ENCODE results near the gene ZNRF3. TPM values are rescaled to one million over a fixed set of nuclear protein-coding genes. Genes with fewer than 3 reads are reported as not detected.
A peak's percentile ranks its signal among the peaks of the same experiment; 100 is the strongest.

ZNRF3 gene
- polyA plus RNA-seq, 1 donor from 2014 or later: 2.9 TPM

- TF ChIP-seq, protein P1, sequence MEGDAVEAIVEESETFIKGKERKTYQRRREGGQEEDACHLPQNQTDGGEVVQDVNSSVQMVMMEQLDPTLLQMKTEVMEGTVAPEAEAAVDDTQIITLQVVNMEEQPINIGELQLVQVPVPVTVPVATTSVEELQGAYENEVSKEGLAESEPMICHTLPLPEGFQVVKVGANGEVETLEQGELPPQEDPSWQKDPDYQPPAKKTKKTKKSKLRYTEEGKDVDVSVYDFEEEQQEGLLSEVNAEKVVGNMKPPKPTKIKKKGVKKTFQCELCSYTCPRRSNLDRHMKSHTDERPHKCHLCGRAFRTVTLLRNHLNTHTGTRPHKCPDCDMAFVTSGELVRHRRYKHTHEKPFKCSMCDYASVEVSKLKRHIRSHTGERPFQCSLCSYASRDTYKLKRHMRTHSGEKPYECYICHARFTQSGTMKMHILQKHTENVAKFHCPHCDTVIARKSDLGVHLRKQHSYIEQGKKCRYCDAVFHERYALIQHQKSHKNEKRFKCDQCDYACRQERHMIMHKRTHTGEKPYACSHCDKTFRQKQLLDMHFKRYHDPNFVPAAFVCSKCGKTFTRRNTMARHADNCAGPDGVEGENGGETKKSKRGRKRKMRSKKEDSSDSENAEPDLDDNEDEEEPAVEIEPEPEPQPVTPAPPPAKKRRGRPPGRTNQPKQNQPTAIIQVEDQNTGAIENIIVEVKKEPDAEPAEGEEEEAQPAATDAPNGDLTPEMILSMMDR (IDR thresholded peaks at IDR 0.05; ENCODE audit: poor library complexity, severe bottlenecking): no peak
- TF ChIP-seq EZH2 (IDR thresholded peaks at IDR 0.05; ENCODE audit: borderline replicate concordance, insufficient read depth, low read length, poor library complexity, severe bottlenecking) (no peak), POLR2AphosphoS5 (IDR thresholded peaks at IDR 0.05) (no peak), MXI1 (conservative IDR thresholded peaks at IDR 0.05; ENCODE audit: poor library complexity, severe bottlenecking) (no peak), RAD21 (conservative IDR thresholded peaks at IDR 0.05) (no peak), TAF1 (IDR thresholded peaks at IDR 0.05; ENCODE audit: low read depth) (no peak), REST (IDR thresholded peaks at IDR 0.05; ENCODE audit: borderline replicate concordance) (no peak), EP300 (conservative IDR thresholded peaks at IDR 0.05; ENCODE audit: poor library complexity, severe bottlenecking) (no peak), SMC3 (conservative IDR thresholded peaks at IDR 0.05; ENCODE audit: poor library complexity) (no peak)
- H3K79me2 ChIP-seq (replicated peaks; ENCODE audit: insufficient read depth, low read length): no peaks in the 10 kb centered on the region
- no peak overlapping the region for H2AFZ ChIP-seq (ENCODE audit: low read depth, low read length)
- no peak overlapping the region for H3K27ac ChIP-seq (ENCODE audit: low read length)
- H4K20me1 ChIP-seq (ENCODE audit: insufficient read depth): no peaks in the 10 kb centered on the region
- H3K27me3 ChIP-seq (ENCODE audit: insufficient read depth, low read depth, low read length): no peaks in the 10 kb centered on the region
- H3K9me3 ChIP-seq (ENCODE audit: low read length): no peaks in the 10 kb centered on the region
- no peaks in the 10 kb centered on the region for H3K9me2 ChIP-seq (ENCODE audit: insufficient read depth, low read length)
- peaks cover 4% of the 10 kb centered on the region for H3F3A ChIP-seq (ENCODE audit: insufficient read depth, low read length, poor library complexity, severe bottlenecking)
- no peak overlapping the region for H3K4me3 ChIP-seq (ENCODE audit: low read length)
- H3K9ac ChIP-seq (ENCODE audit: low read length): peak overlapping the region; percentile 66
- no peaks in the 10 kb centered on the region for H3K36me3 ChIP-seq (ENCODE audit: insufficient read depth, low read length)
- no peak overlapping the region for H3K4me2 ChIP-seq (ENCODE audit: low read length)
Measured at GRCh38 chr22:29003552-29003951, 120.2 kb downstream of the ZNRF3 start.

- peak overlapping the region; percentile 57 for H3K4me3 ChIP-seq (ENCODE audit: low read length)
- H2AFZ ChIP-seq (ENCODE audit: low read depth, low read length): peak overlapping the region; percentile 69
- no peaks in the 10 kb centered on the region for H3K9me3 ChIP-seq (ENCODE audit: low read length)
- peak overlapping the region; percentile 74 for H3K27ac ChIP-seq (ENCODE audit: low read length)
- H3F3A ChIP-seq (ENCODE audit: insufficient read depth, low read length, poor library complexity, severe bottlenecking): peaks cover 4% of the 10 kb centered on the region
- H3K9me2 ChIP-seq (ENCODE audit: insufficient read depth, low read length): no peaks in the 10 kb centered on the region
- no peaks in the 10 kb centered on the region for H3K79me2 ChIP-seq (replicated peaks; ENCODE audit: insufficient read depth, low read length)
- no peaks in the 10 kb centered on the region for H3K27me3 ChIP-seq (ENCODE audit: insufficient read depth, low read depth, low read length)
- H3K4me2 ChIP-seq (ENCODE audit: low read length): peak overlapping the region; percentile 9
- no peaks in the 10 kb centered on the region for H4K20me1 ChIP-seq (ENCODE audit: insufficient read depth)
- TF ChIP-seq EZH2 (IDR thresholded peaks at IDR 0.05; ENCODE audit: borderline replicate concordance, insufficient read depth, low read length, poor library complexity, severe bottlenecking): no peak
- TF ChIP-seq SMC3 (conservative IDR thresholded peaks at IDR 0.05; ENCODE audit: poor library complexity): no peak
- TF ChIP-seq TAF1 (IDR thresholded peaks at IDR 0.05; ENCODE audit: low read depth): no peak
- TF ChIP-seq MXI1 (conservative IDR thresholded peaks at IDR 0.05; ENCODE audit: poor library complexity, severe bottlenecking): no peak
- TF ChIP-seq EP300 (conservative IDR thresholded peaks at IDR 0.05; ENCODE audit: poor library complexity, severe bottlenecking): no peak
- no peak for TF ChIP-seq REST (IDR thresholded peaks at IDR 0.05; ENCODE audit: borderline replicate concordance)
- peak overlapping the region; percentile 66 for H3K9ac ChIP-seq (ENCODE audit: low read length)
- H3K36me3 ChIP-seq (ENCODE audit: insufficient read depth, low read length): no peaks in the 10 kb centered on the region
Measured at GRCh38 chr22:29003975-29004646, 120.7 kb downstream of the ZNRF3 start.
